ENCODE results near the gene ZNF610. TPM values are rescaled to one million over a fixed set of nuclear protein-coding genes. Genes with fewer than 3 reads are reported as not detected.
"Not testable (repeated sequence)": the region's sequence is repeated elsewhere in the genome, so short reads cannot be mapped to it uniquely, and the experiment has no call there.

ZNF610 gene
- total RNA-seq (2014; rRNA removed; shearing (Covaris generic)): 3.8 and 6.5 TPM in 2 replicates

- peak; percentile 93 for DNase-seq (ENCODE audit: low read depth)
Observed at GRCh38 chr19:52336117-52336790, at the start of gene ZNF610. ZNF610 (plus strand) TSS chr19:52336243; CDS start chr19:52349173, 12,930 bp downstream.

GRCh38 chr19:52286256-52286655 is 49.8 kb upstream of the ZNF610 start:
- no peak for DNase-seq (ENCODE audit: low read depth)

DNA sequence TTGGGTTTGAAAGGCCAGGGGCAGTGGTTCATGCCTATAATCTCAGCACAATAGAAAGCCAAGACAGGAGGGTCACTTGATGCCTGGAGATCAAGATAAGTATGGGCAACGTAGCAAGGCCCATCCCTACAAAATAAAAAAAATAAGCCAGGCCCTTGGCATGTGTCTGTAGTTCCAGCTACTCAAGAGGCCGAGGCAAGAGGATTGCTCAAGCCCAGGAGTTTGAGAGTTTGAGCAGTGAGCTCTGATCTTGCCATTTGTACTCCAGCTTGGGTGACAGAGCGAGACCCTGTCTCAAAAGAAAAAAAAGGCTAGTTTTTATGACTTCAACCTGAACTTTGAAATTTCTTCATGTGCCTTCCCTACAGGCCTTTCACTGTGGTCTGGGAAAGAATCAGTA is 44.3 kb upstream of the ZNF610 start:
- no peak for DNase-seq (ENCODE audit: low read depth)

DNA sequence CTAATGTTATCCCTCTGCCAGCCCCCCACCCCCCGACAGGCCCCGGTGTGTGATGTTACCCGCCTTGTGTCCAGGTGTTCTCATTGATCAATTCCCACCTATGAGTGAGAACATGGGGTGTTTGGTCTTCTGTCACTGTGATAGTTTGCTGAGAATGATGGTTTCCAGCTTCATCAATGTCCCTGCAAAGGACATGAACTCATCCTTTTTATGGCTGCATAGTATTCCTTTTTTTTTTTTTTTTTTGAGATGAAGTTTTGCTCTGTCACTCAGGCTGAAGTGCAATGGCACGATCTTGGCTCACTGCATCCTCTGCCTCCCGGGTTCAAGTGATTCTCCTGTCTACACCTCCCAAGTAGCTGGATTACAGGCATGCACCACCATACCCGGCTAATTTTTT is 43.1 kb upstream of the ZNF610 start:
- not testable (repeated sequence) for DNase-seq (ENCODE audit: low read depth)

GRCh38 chr19:52296400-52296772 is 39.7 kb upstream of the ZNF610 start:
- peak; percentile 4 for DNase-seq (ENCODE audit: low read depth)

DNA sequence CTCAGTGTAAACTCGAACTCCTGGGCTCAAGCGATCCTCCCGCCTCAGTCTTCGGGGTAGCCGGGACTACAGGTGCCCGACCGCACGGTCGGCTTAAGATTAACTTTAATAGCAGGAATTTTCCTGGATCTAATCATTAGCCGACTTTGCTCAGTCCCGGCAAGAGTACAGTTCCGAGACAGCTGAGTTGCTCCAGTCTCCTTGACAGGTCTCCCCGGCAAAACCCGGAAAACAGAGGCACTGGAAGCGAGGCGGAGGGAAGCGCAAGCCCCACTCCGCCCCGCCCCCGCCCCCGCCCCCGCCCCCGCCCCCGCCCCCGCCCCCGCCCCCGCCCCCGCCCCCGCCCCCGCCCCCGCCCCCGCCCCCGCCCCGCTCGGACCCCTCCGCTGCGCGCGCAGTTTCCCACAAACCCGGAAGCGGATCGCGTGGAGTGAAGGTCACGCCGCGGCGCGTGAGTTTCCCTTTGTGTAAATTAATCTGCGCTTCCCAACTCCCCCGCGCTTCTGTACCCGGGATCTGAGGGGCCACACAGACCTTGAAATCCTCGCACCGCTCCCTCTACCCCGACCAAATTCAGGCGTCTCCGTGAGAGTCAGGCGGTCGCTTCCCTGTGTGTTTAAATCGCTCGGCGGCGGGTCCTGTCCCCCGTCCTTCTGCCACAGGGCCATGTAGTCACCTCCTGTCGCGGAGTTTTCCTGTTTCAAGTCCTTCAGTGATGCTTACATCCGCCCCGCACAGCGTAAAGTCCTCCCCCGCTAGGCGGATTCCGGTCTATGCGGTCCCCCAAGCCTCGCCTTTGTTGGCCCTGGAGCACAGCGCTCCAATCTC is 39.1 kb upstream of the ZNF610 start, which contains the start of gene ZNF480:
ZNF480 (plus strand) TSS at position 397 of the 828 bp plus-strand sequence. CDS start 3,244 bp downstream, outside the sequence.
- DNase-seq (ENCODE audit: low read depth): peak; percentile 79

DNA sequence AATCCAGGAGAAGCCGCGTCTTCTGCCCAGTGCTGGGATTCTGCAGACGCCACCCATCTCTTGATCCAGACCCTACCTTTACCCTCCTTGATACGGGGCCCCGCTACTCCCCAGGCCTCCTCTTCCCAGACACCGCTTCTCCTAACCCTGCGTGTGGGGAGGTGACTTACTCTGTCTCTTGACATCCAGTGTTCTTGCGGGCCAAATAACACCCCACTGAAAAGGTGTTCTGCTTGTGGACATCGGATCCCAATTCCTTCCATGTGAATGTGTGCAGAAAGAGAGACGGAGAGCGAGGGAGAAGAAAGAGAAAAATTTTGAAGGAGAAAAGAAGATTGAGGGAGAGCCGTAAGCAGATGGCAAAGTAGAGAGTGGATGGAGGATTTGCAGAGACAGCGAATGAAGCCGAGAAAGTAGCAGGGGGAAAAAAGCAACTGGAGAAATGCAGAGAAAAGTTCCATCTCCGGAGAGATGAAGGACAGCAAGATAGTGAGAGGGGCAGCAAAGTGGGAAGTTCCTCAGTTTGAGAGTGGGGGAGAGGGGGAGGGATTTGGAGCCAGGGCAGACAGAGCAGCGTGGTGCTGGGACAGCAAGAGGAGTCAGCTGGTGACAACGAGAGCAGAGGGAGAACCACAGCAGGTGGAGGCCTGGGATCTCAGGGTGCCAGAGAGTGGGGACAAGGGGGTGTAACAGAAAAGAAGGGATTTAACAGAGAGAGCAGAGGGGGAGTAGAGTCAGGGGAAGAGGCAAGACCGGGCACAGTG is 38.3 kb upstream of the ZNF610 start:
- DNase-seq (ENCODE audit: low read depth): peak; percentile 5

DNA sequence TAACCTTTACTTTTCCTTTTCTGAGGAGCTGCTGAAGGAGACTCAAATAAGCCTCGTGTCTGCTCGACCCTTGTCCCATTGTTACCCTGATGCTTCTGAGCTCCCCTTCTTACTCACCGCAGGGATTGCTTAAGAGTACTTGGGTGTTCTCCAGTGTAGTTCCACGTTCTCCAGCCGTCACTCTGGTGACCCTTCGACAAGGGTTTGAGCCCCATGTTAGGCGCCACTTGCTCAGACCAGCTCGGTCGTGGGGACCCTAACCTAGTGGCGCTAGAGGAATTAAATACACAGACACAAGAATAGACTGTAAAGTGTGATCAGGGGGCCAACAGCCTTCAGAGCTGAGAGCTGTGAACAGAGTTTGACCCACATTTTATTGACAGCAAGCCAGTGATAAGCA is 28.8 kb upstream of the ZNF610 start:
- DNase-seq (ENCODE audit: low read depth): peak; percentile 13

DNA sequence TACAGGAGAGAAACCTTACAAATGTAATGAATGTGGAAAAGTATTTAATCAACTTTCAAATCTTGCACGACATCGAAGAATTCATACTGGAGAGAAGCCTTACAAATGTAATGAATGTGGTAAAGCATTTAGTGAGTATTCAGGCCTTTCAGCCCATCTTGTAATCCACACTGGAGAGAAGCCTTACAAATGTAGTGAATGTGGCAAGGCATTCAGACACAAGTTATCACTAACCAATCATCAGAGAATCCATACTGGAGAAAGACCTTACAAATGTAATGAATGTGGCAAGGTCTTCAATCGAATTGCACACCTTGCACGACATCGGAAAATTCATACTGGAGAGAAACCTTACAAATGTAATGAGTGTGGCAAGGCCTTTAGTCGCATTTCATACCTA is 13.6 kb upstream of the ZNF610 start:
- no peak for DNase-seq (ENCODE audit: low read depth)

DNA sequence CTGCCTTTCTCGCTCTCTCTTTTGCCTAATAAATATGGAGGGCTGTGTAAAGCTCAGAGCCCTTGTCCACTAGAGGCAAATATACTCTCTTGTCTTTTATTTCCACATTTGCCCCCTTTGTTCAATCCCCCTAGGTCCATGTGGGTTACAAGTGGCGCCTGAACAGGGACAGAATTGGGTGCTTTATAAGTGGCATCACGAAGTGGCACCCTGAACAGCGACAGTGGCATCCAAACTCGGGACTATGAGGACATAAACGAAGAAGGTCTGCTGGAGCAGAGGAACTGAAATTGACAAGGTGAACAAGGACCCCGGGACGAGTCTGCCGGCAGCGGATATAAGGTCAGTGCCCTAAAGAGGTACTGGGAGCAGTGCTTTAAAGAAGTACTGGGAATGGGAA is 4.3 kb upstream of the ZNF610 start:
- no peak for DNase-seq (ENCODE audit: low read depth)

GRCh38 chr19:52335768-52336116 is 301 bp upstream of the ZNF610 start:
- DNase-seq (ENCODE audit: low read depth): no peak

GRCh38 chr19:52336791-52337381 is 843 bp downstream of the ZNF610 start:
- peak; percentile 19 for DNase-seq (ENCODE audit: low read depth)

- DNase-seq (ENCODE audit: low read depth): not testable (repeated sequence)
Observed at GRCh38 chr19:52339022-52339421, 3.0 kb downstream of the ZNF610 start.

DNA sequence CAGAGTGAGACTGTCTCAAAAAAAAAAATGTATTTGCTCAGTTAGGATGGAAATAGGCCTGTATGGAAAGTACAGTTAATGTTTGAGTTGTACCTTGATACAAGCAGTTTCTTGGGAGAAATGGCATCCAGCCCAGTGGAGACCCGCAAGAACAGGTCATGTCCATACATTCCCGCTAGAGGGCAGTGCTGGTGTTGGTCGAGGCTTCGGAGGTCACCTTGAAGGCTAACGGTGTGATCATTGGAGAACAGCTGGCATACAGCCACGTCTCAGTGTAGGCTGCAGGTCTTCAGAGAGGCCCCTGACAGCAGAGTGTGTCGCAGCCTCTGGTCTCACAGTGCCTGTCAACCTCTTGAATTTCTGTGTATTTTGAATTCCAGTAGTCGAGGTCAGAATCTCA is 7.5 kb downstream of the ZNF610 start:
- peak; percentile 68 for DNase-seq (ENCODE audit: low read depth)

GRCh38 chr19:52345162-52345561 is 9.1 kb downstream of the ZNF610 start:
- DNase-seq (ENCODE audit: low read depth): no peak

- DNase-seq (ENCODE audit: low read depth): peak; percentile 7
Observed at GRCh38 chr19:52351512-52351911, 15.5 kb downstream of the ZNF610 start.

GRCh38 chr19:52366414-52366824 is 30.4 kb downstream of the ZNF610 start:
- DNase-seq (ENCODE audit: low read depth): no peak

GRCh38 chr19:52369559-52370340 is 33.7 kb downstream of the ZNF610 start, which contains the start of gene ZNF880:
ZNF880 (plus strand) TSS chr19:52369923; CDS start chr19:52369966, 43 bp downstream.
- DNase-seq (ENCODE audit: low read depth): peak; percentile 97

DNA sequence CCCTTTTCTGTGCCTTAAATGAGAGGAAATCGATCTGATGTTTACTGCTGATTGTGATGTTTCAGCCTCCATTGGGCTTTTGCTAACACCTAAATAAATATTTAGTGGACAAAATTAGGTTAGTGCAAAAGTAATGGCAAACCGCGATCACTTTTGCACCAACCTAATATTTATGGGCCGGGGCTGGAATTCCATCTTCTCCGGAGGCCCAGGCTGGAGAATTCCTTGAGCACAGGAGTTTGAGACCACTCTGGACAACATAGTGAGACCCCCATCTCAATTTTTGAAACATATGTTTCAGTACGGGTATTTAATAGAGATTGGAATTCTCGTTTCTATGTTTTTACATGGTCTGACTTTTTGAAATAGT is 34.3 kb downstream of the ZNF610 start:
- no peak for DNase-seq (ENCODE audit: low read depth)

DNA sequence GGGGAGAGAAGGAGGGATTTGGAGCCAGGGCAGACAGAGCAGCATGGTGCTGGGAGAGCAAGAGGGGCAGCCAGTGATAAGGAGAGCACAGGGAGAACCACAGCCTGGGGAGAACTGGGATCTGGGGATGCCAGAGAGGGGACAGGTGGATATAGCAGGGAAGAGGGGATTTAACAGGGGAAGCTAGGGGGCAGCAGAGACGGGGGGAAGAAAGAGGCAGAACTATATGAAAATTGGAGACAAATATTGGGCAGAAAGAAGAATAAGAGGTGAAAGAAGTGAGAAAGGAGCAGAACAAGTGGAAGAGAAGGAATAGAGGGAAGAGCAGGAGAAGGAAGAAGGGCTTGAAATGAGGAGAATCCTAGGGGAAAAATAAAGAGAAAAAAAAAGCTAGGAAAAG is 55.1 kb downstream of the ZNF610 start:
- peak; percentile 4 for DNase-seq (ENCODE audit: low read depth)

All from Daoy (cell line).